ENCODE results near the gene LRRK2. TPM values are rescaled to one million over a fixed set of nuclear protein-coding genes. Genes with fewer than 3 reads are reported as not detected.
A peak's percentile ranks its signal among the peaks of the same experiment; 100 is the strongest.

LRRK2 gene
- total RNA-seq, 1 experiment from 2014 or later: 0.33 TPM

DNA sequence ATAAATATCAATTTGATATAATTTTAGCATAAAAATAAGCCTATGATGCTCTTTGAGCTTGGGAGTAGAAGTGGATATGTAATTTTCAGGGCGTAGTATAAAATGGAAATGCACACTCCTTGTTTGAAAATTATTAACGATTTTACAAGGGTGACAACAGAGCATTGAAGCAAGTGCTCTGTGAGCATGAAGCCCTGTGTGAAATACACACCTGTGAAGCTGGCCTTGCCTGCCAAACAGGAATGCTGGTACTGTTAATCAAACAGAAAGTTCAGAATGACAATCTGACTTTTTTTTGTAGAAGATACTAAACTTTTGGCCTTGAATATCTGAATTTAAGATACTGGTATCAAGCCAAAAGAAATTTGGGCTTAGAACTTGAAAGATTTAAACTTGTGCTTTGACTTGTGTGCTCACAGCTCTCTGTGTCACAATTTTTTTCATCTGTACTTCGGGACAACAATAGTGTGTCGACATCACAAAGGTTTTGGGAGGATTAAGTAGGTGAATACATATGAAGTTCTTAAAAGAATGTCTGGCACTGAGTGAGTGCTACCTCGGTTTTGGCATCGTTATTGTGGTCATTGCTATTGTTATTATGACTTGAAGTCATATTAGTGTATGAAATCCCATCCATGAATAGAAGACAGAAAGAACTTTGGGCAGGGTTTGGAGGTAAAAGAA, 47.3 kb downstream of the LRRK2 start:
- Histone ChIP-seq H3K27ac (ENCODE audit: low read length) (no peak overlapping the region), H3F3A (ENCODE audit: low read length, unreplicated experiment) (no peaks in the 10 kb centered on the region), H3K4me3 (ENCODE audit: low read length) (no peak overlapping the region), H3K9me3 (ENCODE audit: low read length) (no peaks in the 10 kb centered on the region), H3K79me2 (ENCODE audit: low read length) (no peaks in the 10 kb centered on the region), H3K4me2 (ENCODE audit: low read length) (no peak overlapping the region), H4K20me1 (ENCODE audit: low read length) (no peaks in the 10 kb centered on the region), H2AFZ (ENCODE audit: low read length) (no peak overlapping the region), H3K36me3 (ENCODE audit: low read depth, low read length) (no peaks in the 10 kb centered on the region), H3K9ac (ENCODE audit: low read length) (no peak overlapping the region), H3K4me1 (ENCODE audit: insufficient read depth, low read length) (no peaks in the 10 kb centered on the region), H3K9me2 (replicated peaks; ENCODE audit: low read length) (no peaks in the 10 kb centered on the region), H3K27me3 (ENCODE audit: low read length) (peaks cover 23% of the 10 kb centered on the region; the same call in 1 of the 2 replicates)
- intact Hi-C loops (cut with micrococcal nuclease): no loop called here
- POLR2A ChIA-PET (ENCODE audit: unreplicated experiment): no interaction called here
- no TSS peak for BruUV-seq (replicated peaks)
- CTCF ChIA-PET: no interaction called here
- TF ChIP-seq EZH2phosphoT487 (IDR thresholded peaks at IDR 0.05; ENCODE audit: borderline replicate concordance, low read length) (no peak), EZH2 (IDR thresholded peaks at IDR 0.05; ENCODE audit: low read length, unreplicated experiment) (no peak)
- TF ChIP-seq, protein P1, sequence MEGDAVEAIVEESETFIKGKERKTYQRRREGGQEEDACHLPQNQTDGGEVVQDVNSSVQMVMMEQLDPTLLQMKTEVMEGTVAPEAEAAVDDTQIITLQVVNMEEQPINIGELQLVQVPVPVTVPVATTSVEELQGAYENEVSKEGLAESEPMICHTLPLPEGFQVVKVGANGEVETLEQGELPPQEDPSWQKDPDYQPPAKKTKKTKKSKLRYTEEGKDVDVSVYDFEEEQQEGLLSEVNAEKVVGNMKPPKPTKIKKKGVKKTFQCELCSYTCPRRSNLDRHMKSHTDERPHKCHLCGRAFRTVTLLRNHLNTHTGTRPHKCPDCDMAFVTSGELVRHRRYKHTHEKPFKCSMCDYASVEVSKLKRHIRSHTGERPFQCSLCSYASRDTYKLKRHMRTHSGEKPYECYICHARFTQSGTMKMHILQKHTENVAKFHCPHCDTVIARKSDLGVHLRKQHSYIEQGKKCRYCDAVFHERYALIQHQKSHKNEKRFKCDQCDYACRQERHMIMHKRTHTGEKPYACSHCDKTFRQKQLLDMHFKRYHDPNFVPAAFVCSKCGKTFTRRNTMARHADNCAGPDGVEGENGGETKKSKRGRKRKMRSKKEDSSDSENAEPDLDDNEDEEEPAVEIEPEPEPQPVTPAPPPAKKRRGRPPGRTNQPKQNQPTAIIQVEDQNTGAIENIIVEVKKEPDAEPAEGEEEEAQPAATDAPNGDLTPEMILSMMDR (conservative IDR thresholded peaks at IDR 0.05; ENCODE audit: low read depth, low read length): no peak
- no peak for DNase-seq
- ATAC-seq: no peak

DNA sequence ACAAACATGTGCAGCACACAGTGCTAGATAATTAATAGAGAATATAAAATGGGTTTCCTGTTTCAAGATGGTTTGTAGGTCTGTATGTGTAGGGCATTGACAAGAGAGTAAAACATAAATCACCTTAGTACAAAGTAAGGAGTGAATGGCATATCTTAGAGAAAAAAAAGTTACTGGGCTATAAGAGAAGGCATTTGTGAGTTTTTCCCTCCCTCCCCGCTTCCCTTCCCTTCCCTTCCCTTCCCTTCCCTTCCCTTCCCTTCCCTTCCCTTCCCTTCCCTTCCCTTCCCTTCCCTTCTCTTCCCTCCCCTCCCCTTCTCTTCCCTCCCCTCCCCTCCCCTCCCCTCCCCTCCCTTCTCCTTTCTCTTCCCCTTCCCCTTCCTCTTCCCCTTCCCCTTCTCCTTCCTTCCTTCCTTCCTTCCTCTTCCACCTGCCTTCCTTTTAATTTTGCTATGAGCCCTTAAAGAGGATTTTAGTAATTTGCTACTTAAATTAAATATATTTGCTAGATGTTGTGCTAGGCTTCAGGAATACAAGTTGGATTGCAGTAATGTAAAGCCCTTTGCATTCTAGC, 57.1 kb downstream of the LRRK2 start:
- ATAC-seq (no peak), DNase-seq (no peak)
- no peak overlapping the region for H3K4me3 ChIP-seq (ENCODE audit: low read length)
- H4K20me1 ChIP-seq (ENCODE audit: low read length): no peaks in the 10 kb centered on the region
- no peaks in the 10 kb centered on the region for H3F3A ChIP-seq (ENCODE audit: low read length, unreplicated experiment)
- H3K79me2 ChIP-seq (ENCODE audit: low read length): no peaks in the 10 kb centered on the region
- TF ChIP-seq, protein P1 (conservative IDR thresholded peaks at IDR 0.05; ENCODE audit: low read depth, low read length): no peak
- TF ChIP-seq EZH2phosphoT487 (IDR thresholded peaks at IDR 0.05; ENCODE audit: borderline replicate concordance, low read length): no peak
- TF ChIP-seq EZH2 (IDR thresholded peaks at IDR 0.05; ENCODE audit: low read length, unreplicated experiment): no peak
- H3K27me3 ChIP-seq (ENCODE audit: low read length): no peaks in the 10 kb centered on the region
- intact Hi-C loops (cut with micrococcal nuclease): no loop called here
- no peak overlapping the region for H2AFZ ChIP-seq (ENCODE audit: low read length)
- H3K9me2 ChIP-seq (replicated peaks; ENCODE audit: low read length): no peaks in the 10 kb centered on the region
- no peaks in the 10 kb centered on the region for H3K36me3 ChIP-seq (ENCODE audit: low read depth, low read length)
- ChIA-PET CTCF (no interaction called here), POLR2A (ENCODE audit: unreplicated experiment) (no interaction called here)
- no peak overlapping the region for H3K9ac ChIP-seq (ENCODE audit: low read length)
- no peak overlapping the region for H3K4me2 ChIP-seq (ENCODE audit: low read length)
- 0 out of 2 replicates have a peak, but pooled peaks cover 1% of the 10 kb centered on the region for H3K4me1 ChIP-seq (ENCODE audit: insufficient read depth, low read length)
- no TSS peak for BruUV-seq (replicated peaks)
- no peaks in the 10 kb centered on the region for H3K9me3 ChIP-seq (ENCODE audit: low read length)
- H3K27ac ChIP-seq (ENCODE audit: low read length): no peak overlapping the region

DNA sequence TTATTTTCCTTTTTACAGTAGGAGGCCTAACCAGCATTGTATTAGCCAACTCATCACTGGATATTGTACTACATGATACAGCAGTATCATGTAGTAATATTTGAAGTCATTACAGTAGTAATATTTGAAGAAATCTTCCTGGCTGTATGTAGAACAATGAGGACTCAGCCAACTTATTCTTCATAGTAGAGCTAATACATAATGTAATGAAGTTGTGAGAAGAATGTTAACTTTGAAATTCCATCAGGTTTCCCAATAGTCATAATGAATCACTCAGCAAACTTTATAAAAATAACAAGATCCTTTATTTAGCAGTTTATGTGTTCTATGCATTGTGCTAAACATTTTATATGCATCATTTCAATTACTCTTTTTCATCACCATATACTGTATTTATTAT, 61.8 kb downstream of the LRRK2 start:
- Histone ChIP-seq H3K27me3 (ENCODE audit: low read length) (no peaks in the 10 kb centered on the region), H2AFZ (ENCODE audit: low read length) (no peak overlapping the region), H3K27ac (ENCODE audit: low read length) (no peak overlapping the region), H3K4me2 (ENCODE audit: low read length) (no peak overlapping the region), H3K79me2 (ENCODE audit: low read length) (no peaks in the 10 kb centered on the region), H3K36me3 (ENCODE audit: low read depth, low read length) (no peaks in the 10 kb centered on the region), H3K9me2 (replicated peaks; ENCODE audit: low read length) (no peaks in the 10 kb centered on the region), H3K4me3 (ENCODE audit: low read length) (no peak overlapping the region), H3K9ac (ENCODE audit: low read length) (no peak overlapping the region), H3F3A (ENCODE audit: low read length, unreplicated experiment) (no peaks in the 10 kb centered on the region), H3K9me3 (ENCODE audit: low read length) (no peaks in the 10 kb centered on the region), H4K20me1 (ENCODE audit: low read length) (no peaks in the 10 kb centered on the region), H3K4me1 (ENCODE audit: insufficient read depth, low read length) (0 out of 2 replicates have a peak, but pooled peaks cover 4% of the 10 kb centered on the region)
- DNase-seq (peak; percentile 51), ATAC-seq (no peak)
- no TSS peak for BruUV-seq (replicated peaks)
- POLR2A ChIA-PET (ENCODE audit: unreplicated experiment): no interaction called here
- CTCF ChIA-PET: no interaction called here
- no peak for TF ChIP-seq EZH2phosphoT487 (IDR thresholded peaks at IDR 0.05; ENCODE audit: borderline replicate concordance, low read length)
- TF ChIP-seq EZH2 (IDR thresholded peaks at IDR 0.05; ENCODE audit: low read length, unreplicated experiment): no peak
- TF ChIP-seq, protein P1 (conservative IDR thresholded peaks at IDR 0.05; ENCODE audit: low read depth, low read length): no peak
- intact Hi-C loops (cut with micrococcal nuclease): no loop called here
